Measurements from ENCODE around the gene CTAG1B.
"Not testable (repeated sequence)": the region's sequence is repeated elsewhere in the genome, so short reads cannot be mapped to it uniquely, and the experiment has no call there.

CTAG1B gene

GRCh38 chrX:154582994-154583393, 36.1 kb downstream of the CTAG1B start:
- not testable (repeated sequence) for DNase-seq (ENCODE audit: low read depth)

GRCh38 chrX:154575076-154575475, 44.0 kb downstream of the CTAG1B start:
- not testable (repeated sequence) for DNase-seq (ENCODE audit: low read depth)

GRCh38 chrX:154573061-154573460, 46.0 kb downstream of the CTAG1B start:
- not testable (repeated sequence) for DNase-seq (ENCODE audit: low read depth)

- DNase-seq (ENCODE audit: low read depth) = not testable (repeated sequence)
These were observed 48.7 kb downstream of the CTAG1B start for GRCh38 chrX:154570361-154570760.

All from activated T-helper 1 cell treated with Interleukin-2 at 50 U/mL for 16 hours (primary cell).